Skin of body (tissue), 1 donor: Measurements from ENCODE around the gene POLE3. TPM values are rescaled to one million over a fixed set of nuclear protein-coding genes. Genes with fewer than 3 reads are reported as not detected.

Source experiments
- total RNA-seq: library from RNA; depleted of rRNA; stranded (reverse); fragments of >200 nt; gene quantifications from one replicate; pipeline ENCODE4 v1.2.3, GENCODE V29; 2014

The POLE3 gene
- total RNA-seq, 1 donor from 2014 or later = 26.4 TPM

Other genes starting within 250 kb of the POLE3 start
- gene FKBP15, start 189.4 kb downstream of the POLE3 start, total RNA-seq = 24.3 TPM
- gene SLC31A1, start 189.1 kb downstream of the POLE3 start, total RNA-seq = 24.6 TPM
- 23.6 TPM for gene CDC26, start 135.1 kb downstream of the POLE3 start, total RNA-seq
- gene PRPF4, start 135.0 kb downstream of the POLE3 start, total RNA-seq = 20.1 TPM
- gene RNF183, start 107.3 kb downstream of the POLE3 start, total RNA-seq = 0.20 TPM
- 2.3 TPM for gene WDR31, start 70.4 kb downstream of the POLE3 start, total RNA-seq
- gene BSPRY, start 61.1 kb downstream of the POLE3 start, total RNA-seq = 3.9 TPM
- gene HDHD3, start 33.7 kb downstream of the POLE3 start, total RNA-seq = 7.3 TPM
- gene ALAD, start 9.4 kb downstream of the POLE3 start, total RNA-seq = 22.9 TPM
- gene C9orf43, start 72 bp upstream of the POLE3 start, total RNA-seq = 0.59 TPM
- 42.8 TPM for gene RGS3, start 53.1 kb upstream of the POLE3 start, total RNA-seq